Measurements from ENCODE around the gene ACSL1.

DNA sequence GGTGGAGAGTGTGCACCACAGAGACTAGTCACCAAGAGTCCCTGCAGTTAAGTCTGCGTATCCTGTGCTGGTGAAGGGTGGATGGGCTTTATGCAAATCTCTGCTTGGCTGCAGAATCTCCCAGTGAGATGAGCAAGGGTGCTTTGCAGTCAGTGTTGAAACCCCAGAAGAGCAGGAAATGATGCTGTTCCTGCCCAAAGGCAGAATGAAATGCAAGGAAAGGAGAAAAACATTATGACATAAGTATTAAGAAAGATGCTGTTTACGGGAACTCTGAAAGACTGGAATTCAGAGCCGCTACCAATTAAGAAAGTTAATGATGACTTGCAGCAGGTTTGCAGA, 25.4 kb upstream of the ACSL1 start:
- TF ChIP-seq TARDBP (IDR thresholded peaks at IDR 0.05) (no peak), BHLHE40 (IDR thresholded peaks at IDR 0.05; ENCODE audit: borderline replicate concordance) (no peak), ELF4 (IDR thresholded peaks at IDR 0.05) (no peak), SUZ12 (IDR thresholded peaks at IDR 0.05) (no peak), SP1 (IDR thresholded peaks at IDR 0.05) (no peak), L3MBTL2 (conservative IDR thresholded peaks at IDR 0.05) (no peak), FOXK2 (IDR thresholded peaks at IDR 0.05) (no peak), CTBP1 (IDR thresholded peaks at IDR 0.05; ENCODE audit: borderline replicate concordance) (no peak), NFRKB (IDR thresholded peaks at IDR 0.05) (no peak), FOXM1 (IDR thresholded peaks at IDR 0.05; ENCODE audit: borderline replicate concordance) (no peak), PKNOX1 (IDR thresholded peaks at IDR 0.05) (no peak), ZNF384 (IDR thresholded peaks at IDR 0.05) (no peak)

Measured in HEK293T (cell line).